Neural cell (in vitro differentiated cells): Measurements from ENCODE around the gene ACBD3. TPM values are rescaled to one million over a fixed set of nuclear protein-coding genes. Genes with fewer than 3 reads are reported as not detected.

Source experiments
- H2AFZ ChIP-seq: fragments of 200-600, 300-800 bp; sonication (generic), shearing (Covaris generic); 2 replicates; pipeline ENCODE4 v1.6.0; 2014; ENCODE audit warnings: low read depth, mild to moderate bottlenecking, antibody characterized with exemption, low read length, moderate library complexity
- H3F3A ChIP-seq: fragments of 200-600 bp; shearing (Covaris generic); 2 replicates; pipeline ENCODE4 v1.6.1; 2016; ENCODE audit warnings: mild to moderate bottlenecking, moderate library complexity, mixed read lengths, antibody characterized with exemption, low read length; ENCODE audit not compliant: insufficient read depth, poor library complexity, severe bottlenecking
- H3K27ac ChIP-seq: fragments of 200-600, 300-800 bp; sonication (generic), shearing (Covaris generic); 2 replicates; pipeline ENCODE4 v1.5.1; 2014; ENCODE audit warnings: mild to moderate bottlenecking, low read length, moderate library complexity
- H3K27me3 ChIP-seq: fragments of 300-800, 200-600 bp; sonication (generic), shearing (Covaris generic); 2 replicates; pipeline ENCODE4 v1.6.0; 2014; ENCODE audit warnings: mild to moderate bottlenecking, low read depth, low read length, moderate library complexity; ENCODE audit not compliant: insufficient read depth
- H3K36me3 ChIP-seq: fragments of 300-800, 200-600 bp; sonication (generic), shearing (Covaris generic); 2 replicates; pipeline ENCODE4 v1.5.1; 2014; ENCODE audit warnings: mild to moderate bottlenecking, antibody characterized with exemption, low read length, moderate library complexity; ENCODE audit not compliant: insufficient read depth
- H3K4me2 ChIP-seq: fragments of 300-800, 200-600 bp; sonication (generic), shearing (Covaris generic); 2 replicates; pipeline ENCODE4 v1.6.0; 2014; ENCODE audit warnings: mild to moderate bottlenecking, low read length
- H3K4me3 ChIP-seq: fragments of 300-800, 200-600 bp; sonication (generic), shearing (Covaris generic); 2 replicates; pipeline ENCODE4 v1.5.1; 2014; ENCODE audit warnings: mild to moderate bottlenecking, low read length, moderate library complexity
- H3K79me2 ChIP-seq: fragments of 200-600 bp; shearing (Covaris generic); replicated peaks from 2 replicates; pipeline ENCODE4 v1.6.0; 2014; ENCODE audit warnings: mild to moderate bottlenecking, low read length, moderate library complexity; ENCODE audit not compliant: insufficient read depth
- H3K9ac ChIP-seq: fragments of 300-800, 200-600 bp; sonication (generic), shearing (Covaris generic); 2 replicates; pipeline ENCODE4 v1.6.1; 2016; ENCODE audit warnings: mild to moderate bottlenecking, low read length, mixed read lengths
- H3K9me2 ChIP-seq: fragments of 200-600 bp; shearing (Covaris generic); 2 replicates; pipeline ENCODE4 v1.6.1; 2016; ENCODE audit warnings: mild to moderate bottlenecking, low read length, mixed read lengths; ENCODE audit not compliant: insufficient read depth
- H3K9me3 ChIP-seq: fragments of 200-600, 300-800 bp; sonication (generic), shearing (Covaris generic); 2 replicates; pipeline ENCODE4 v1.6.1; 2016; ENCODE audit warnings: mild to moderate bottlenecking, mixed run types, low read length, moderate library complexity, mixed read lengths
- H4K20me1 ChIP-seq: fragments of 200-600 bp; shearing (Covaris generic); 2 replicates; pipeline ENCODE4 v1.6.1; 2016; ENCODE audit warnings: mild to moderate bottlenecking, mixed run types; ENCODE audit not compliant: insufficient read depth
- CTCF ChIP-seq: fragments of 450-650 bp; IDR thresholded peaks from 2 replicates; pipeline ENCODE4 v1.5.1; 2014; ENCODE audit warnings: antibody characterized with exemption, mild to moderate bottlenecking, moderate library complexity; ENCODE audit not compliant: poor library complexity, severe bottlenecking
- EP300 ChIP-seq: fragments of 450-650 bp; conservative IDR thresholded peaks from 2 replicates; pipeline ENCODE4 v1.6.1; 2014; ENCODE audit warnings: antibody characterized with exemption, mild to moderate bottlenecking, moderate library complexity; ENCODE audit not compliant: poor library complexity, severe bottlenecking
- EZH2 ChIP-seq: fragments of 200-600, 300-800 bp; shearing (Covaris generic), sonication (generic); IDR thresholded peaks from 2 replicates; pipeline ENCODE4 v1.6.1; 2014; ENCODE audit warnings: antibody characterized with exemption, low read length, borderline replicate concordance, mild to moderate bottlenecking; ENCODE audit not compliant: insufficient read depth, poor library complexity, severe bottlenecking
- MXI1 ChIP-seq: fragments of 450-650 bp; conservative IDR thresholded peaks from 2 replicates; pipeline ENCODE4 v1.6.1; 2014; ENCODE audit warnings: antibody characterized with exemption, mild to moderate bottlenecking; ENCODE audit not compliant: poor library complexity, severe bottlenecking
- POLR2AphosphoS5 ChIP-seq: IDR thresholded peaks from 2 replicates; pipeline ENCODE4 v1.6.1; 2012
- RAD21 ChIP-seq: fragments of 450-650 bp; conservative IDR thresholded peaks from 2 replicates; pipeline ENCODE4 v1.6.1; 2014; ENCODE audit warnings: antibody characterized with exemption, mild to moderate bottlenecking, moderate library complexity
- REST ChIP-seq: IDR thresholded peaks from 2 replicates; pipeline ENCODE4 v1.6.1; 2012; ENCODE audit warnings: borderline replicate concordance
- SMC3 ChIP-seq: fragments of 450-650 bp; conservative IDR thresholded peaks from 2 replicates; pipeline ENCODE4 v1.6.1; 2014; ENCODE audit warnings: antibody characterized with exemption, mild to moderate bottlenecking, moderate library complexity; ENCODE audit not compliant: poor library complexity
- TAF1 ChIP-seq: IDR thresholded peaks from 2 replicates; pipeline ENCODE4 v1.6.1; 2012; ENCODE audit warnings: low read depth
- polyA plus RNA-seq: library from polyadenylated mRNA; depleted of rRNA; stranded (reverse); fragments of >200 nt; gene quantifications from 2 replicates; pipeline ENCODE4 v1.2.3, GENCODE V29; 2014

ACBD3 gene
- polyA plus RNA-seq, 1 donor from 2014 or later = 30.8 TPM

- no peak overlapping the region for H3K4me3 ChIP-seq
- H3K9me3 ChIP-seq = no peaks in the 10 kb centered on the region
These were observed 54.9 kb downstream of the ACBD3 start for GRCh38 chr1:226131639-226132038.

GRCh38 chr1:226129230-226129629, 57.3 kb downstream of the ACBD3 start:
- no peaks in the 10 kb centered on the region for H3K36me3 ChIP-seq
- no peak overlapping the region for H3K4me2 ChIP-seq
- TF ChIP-seq EZH2 (no peak), MXI1 (no peak), RAD21 (no peak), SMC3 (no peak), REST (no peak), POLR2AphosphoS5 (no peak), EP300 (no peak)

More at GRCh38 chr1:226131639-226132038, 54.9 kb downstream of the ACBD3 start:
- Histone ChIP-seq H3K36me3 (no peaks in the 10 kb centered on the region), H3K9me2 (no peaks in the 10 kb centered on the region), H2AFZ (no peak overlapping the region), H4K20me1 (no peaks in the 10 kb centered on the region), H3K4me2 (no peak overlapping the region), H3F3A (no peaks in the 10 kb centered on the region), H3K27ac (no peak overlapping the region), H3K9ac (no peak overlapping the region), H3K27me3 (no peaks in the 10 kb centered on the region), H3K79me2 (no peaks in the 10 kb centered on the region)
- TF ChIP-seq EZH2 (no peak), POLR2AphosphoS5 (no peak), MXI1 (no peak), RAD21 (no peak), EP300 (no peak), REST (no peak), TAF1 (no peak), CTCF (no peak)

More at GRCh38 chr1:226129230-226129629, 57.3 kb downstream of the ACBD3 start:
- no peaks in the 10 kb centered on the region for H3K9me2 ChIP-seq
- H3K9ac ChIP-seq = no peak overlapping the region
- H2AFZ ChIP-seq = no peak overlapping the region
- no peaks in the 10 kb centered on the region for H3K9me3 ChIP-seq
- no peaks in the 10 kb centered on the region for H4K20me1 ChIP-seq
- H3F3A ChIP-seq = no peaks in the 10 kb centered on the region
- H3K27ac ChIP-seq = no peak overlapping the region
- H3K79me2 ChIP-seq = no peaks in the 10 kb centered on the region
- no peaks in the 10 kb centered on the region for H3K27me3 ChIP-seq
- H3K4me3 ChIP-seq = no peak overlapping the region
